HG03565 (cell line): ENCODE measurements around the gene TAAR8.
"Not testable (repeated sequence)": the region's sequence is repeated elsewhere in the genome, so short reads cannot be mapped to it uniquely, and the experiment has no call there.

ENCODE experiments used
- ATAC-seq: cut with Tn5 transposase; IDR thresholded peaks from one replicate; pipeline ENCODE4 v1.9.1; 2021; ENCODE audit warnings: mild to moderate bottlenecking, moderate library complexity; ENCODE audit not compliant: unreplicated experiment

The TAAR8 gene

DNA sequence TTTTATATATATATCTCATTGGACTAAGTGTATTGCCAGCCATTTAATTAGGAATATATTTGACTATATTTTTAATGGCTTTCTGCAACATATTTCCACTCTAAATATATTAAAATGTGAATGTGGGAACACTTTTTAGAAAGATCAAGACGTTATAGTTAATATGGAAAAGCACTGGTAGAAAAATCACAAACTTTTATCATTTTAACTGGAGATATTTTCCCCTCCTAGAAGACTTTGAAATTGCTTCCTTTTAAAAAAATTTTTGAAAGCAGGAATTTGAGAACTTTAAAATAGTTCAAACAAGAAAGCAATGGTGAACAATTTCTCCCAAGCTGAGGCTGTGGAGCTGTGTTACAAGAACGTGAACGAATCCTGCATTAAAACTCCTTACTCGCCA, 14.5 kb upstream of the TAAR8 start, which contains the start of gene TAAR9:
Gene TAAR9, plus strand, starts transcription at position 301 of the 400 bp plus-strand sequence. Its CDS starts 13 bp downstream, at position 314.
- no peak for ATAC-seq

DNA sequence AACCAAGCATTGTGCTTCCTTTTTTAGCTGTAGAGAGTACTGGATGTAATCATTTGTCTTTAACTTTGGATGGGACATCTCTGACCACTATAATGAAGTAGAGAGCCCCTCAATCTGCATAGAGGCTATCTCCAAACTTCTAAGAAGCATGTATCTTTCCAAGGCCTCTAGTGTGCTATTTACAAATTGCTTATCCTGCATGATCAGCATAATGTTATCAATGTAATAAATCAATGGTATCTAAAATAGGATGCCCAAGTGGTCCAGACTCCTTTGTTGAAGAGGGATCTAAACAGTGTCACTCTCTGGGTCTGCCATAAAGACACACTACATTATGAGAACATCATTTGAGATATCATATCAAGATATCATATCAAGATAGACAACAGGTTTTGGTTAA, 7.6 kb upstream of the TAAR8 start:
- ATAC-seq, result no peak

DNA sequence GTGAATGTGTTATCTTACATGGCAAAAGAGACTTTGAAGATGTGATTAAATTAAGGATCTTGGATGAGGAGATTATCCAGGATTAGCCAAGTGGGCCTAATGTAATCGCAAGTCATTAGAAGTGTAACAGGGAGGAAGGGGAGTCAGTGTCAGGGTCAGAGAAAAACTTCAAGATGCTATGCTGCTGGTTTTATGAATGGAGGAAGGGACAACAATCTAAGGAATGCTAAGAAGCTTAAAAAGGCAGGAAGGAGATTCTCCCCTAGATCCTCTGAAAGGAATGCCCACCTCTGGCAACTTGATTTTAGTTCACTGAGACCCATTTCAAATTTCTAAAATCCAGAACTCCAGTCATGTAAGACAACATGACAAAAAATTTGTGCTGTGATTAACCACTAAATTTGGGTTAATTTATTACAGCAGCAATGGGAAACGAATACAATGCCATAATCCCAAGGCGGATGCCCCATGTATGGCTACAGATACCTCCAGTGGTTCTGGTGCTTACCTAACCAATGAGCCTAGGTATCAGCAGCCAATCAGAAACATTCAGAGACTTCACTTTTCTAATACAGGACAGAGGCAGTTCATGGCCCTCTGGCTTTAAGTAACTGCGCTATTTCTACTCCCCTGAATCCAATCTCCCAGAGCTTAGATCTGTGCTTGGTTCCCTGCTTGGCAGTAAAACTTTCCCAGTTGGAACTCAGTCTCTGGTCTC, 3.6 kb upstream of the TAAR8 start:
- no peak for ATAC-seq

DNA sequence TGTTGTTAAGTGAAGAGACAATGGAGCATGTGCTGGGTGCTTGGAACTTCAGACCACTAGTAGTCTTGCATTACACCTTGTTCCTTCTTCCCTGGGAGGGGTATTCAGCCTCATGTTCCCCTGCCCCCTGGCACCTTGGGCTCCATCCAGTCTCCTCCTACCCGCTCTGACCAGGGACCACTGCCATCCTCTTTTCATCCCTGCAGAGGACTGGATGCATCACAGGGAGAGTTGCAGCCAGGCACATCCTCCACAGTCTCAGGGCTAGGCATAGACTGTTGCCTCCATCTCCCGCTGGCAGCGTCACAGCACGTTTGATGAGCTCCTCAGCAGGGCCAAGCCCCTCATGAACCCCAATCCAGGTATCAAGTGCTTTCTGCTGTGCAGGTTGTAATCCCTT, 1.3 kb upstream of the TAAR8 start:
- ATAC-seq, result no peak

DNA sequence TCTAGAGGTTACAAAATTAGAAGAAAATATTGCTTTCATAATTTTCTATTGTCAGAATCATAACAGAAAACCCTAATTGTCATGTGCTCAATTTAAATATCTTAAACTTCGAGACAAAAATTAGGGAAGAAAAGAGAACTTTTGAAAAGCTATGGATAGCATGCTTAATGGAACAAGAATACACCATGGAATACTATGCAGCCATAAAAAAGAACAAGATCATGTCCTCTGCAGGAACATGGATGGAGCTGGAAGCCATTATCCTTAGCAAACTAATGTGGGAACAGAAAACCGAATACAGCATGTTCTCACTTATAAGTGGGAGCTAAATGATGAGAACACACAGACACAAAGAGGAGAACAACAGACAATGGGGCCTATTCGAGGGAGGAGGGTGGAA, 7.6 kb downstream of the TAAR8 start:
- ATAC-seq, result not testable (repeated sequence)

DNA sequence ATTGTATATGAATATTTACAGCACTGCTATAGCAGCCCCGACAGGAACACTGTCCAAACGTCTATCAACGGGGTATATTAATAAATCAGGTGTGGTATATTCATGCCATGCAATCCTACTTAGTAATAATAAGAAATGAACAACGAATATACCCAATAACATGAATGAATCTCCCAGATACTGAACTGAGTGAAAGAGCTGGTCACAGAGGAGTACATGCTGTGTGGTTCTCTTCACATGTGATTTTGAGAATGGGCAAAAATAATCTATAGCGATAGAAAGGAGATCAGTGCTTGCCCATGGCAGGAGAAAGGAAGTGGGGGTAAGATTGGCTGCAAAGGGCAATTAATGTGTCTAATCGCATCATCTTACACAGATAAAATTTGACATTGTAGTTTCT, 13.9 kb downstream of the TAAR8 start:
- ATAC-seq, result no peak

DNA sequence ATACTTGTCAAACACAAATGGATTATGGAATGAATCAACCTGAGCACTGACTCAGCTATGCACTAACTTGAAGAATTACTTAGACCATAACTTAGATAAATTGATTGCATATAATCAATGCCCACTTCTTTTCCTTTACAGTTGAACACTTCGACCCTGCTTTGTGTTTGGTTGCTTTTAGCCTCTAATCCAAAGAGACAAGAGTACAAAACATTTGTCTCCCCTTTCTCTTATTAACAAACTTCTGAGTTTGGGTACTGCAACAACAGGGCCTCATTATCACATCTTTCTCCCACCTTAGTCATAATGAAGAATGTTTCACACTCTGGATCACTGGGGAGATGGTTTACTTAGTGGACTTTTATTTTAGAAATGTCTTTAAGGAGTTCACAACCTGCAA, 15.1 kb downstream of the TAAR8 start:
- ATAC-seq, result no peak

DNA sequence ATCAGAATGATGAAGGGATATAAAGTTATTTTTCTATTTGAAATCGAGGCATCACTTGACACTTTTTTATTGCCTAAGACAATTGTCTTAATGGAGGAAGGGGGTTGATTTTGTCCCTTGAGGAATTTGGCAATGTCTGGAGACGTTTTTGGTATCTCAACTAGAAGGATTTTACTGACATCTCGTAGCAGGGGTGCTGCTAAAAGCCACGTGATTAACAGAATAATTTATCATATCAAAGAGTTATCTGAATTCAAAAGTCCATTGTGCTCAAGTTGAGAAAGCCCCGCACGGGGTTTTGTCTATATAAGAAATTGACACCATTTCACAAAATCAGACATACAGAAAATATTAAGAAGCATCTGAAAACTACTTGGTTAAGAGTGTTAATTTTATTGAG, 16.1 kb downstream of the TAAR8 start:
- ATAC-seq, result no peak

DNA sequence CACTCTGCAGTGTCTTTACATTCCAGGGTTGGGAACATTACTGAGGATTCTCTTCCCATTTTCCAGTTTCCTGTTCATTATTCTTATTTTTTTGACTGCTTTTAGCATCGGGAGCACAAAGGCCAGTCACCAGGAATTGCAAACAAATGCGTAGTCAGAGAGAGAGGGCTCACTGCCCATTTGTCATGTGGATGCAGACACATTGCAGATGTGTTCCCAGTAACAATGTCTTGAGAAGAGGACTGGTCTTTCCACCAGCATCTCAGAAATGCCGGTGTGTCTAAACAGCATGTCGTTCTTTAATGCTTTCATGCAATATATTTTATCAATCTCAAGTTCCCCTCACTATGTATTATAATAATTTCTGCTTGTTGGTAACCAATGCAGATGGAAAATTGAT, 16.7 kb downstream of the TAAR8 start:
- ATAC-seq, result no peak

DNA sequence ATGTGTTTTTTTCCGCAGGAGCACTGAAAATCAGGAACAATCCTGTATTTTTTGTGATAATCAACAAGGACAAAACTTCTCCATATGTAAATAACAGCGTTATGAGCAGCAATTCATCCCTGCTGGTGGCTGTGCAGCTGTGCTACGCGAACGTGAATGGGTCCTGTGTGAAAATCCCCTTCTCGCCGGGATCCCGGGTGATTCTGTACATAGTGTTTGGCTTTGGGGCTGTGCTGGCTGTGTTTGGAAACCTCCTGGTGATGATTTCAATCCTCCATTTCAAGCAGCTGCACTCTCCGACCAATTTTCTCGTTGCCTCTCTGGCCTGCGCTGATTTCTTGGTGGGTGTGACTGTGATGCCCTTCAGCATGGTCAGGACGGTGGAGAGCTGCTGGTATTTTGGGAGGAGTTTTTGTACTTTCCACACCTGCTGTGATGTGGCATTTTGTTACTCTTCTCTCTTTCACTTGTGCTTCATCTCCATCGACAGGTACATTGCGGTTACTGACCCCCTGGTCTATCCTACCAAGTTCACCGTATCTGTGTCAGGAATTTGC, 17.8 kb downstream of the TAAR8 start, which contains the start of gene TAAR6:
Gene TAAR6, plus strand, starts transcription at position 102 of the 557 bp plus-strand sequence. Its CDS starts 0 bp downstream, at position 102.
- ATAC-seq, result no peak

DNA sequence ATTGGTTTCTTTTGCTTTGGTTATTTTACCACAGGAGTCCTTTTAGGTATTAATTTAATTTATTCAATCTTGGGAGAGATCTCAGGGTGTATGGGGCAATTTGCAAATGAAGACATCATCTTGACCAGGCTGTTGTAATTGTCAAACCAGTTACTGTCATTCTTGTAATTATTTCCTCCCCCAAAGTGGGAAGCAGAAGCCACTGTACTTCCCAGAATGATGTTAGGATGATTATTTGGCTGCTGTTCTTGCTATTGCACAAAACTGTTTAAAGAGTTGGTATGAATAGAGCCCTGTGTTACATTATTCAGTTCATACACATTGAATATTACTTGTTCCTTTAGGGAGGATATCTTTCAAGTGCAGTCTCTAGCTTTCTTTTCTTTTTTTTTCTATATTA, 19.3 kb downstream of the TAAR8 start:
- ATAC-seq, result no peak

DNA sequence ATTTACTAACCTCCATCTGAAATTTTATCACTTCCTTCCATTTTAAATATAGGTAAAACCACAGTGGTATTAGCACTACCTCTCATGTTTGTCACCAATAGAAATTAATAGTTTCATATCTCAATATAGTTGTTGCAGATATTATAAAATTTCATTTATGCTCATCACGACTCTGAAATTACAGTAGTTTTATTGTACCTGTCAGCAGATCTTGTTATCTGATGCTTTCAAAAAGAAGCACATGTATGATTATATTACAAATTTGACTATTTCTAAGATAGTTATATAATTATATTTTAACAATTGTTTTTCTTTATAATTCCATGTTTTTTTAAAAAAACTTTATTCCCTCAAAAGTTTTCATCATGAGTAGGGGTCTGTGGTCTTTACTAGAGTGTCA, 32.2 kb downstream of the TAAR8 start:
- ATAC-seq, result no peak

DNA sequence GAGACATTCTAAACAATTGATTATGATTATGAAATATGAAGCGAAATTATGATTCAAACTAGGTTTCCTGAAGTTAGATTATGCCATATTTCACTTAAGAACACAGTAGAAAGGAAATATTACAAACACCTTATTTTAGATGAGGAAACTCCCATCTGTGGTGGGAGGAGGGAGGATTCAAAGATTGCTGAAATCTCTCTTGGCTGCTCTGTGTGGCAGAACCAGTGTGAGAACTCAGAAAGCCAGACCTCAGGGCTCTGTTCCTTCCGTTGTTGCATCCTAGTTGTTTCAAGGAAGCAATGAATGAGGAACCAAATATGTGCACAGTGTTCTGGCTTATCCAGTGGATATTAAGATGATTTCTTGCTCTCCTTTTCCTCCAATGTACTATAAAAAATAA, 35.0 kb downstream of the TAAR8 start:
- ATAC-seq, result no peak

DNA sequence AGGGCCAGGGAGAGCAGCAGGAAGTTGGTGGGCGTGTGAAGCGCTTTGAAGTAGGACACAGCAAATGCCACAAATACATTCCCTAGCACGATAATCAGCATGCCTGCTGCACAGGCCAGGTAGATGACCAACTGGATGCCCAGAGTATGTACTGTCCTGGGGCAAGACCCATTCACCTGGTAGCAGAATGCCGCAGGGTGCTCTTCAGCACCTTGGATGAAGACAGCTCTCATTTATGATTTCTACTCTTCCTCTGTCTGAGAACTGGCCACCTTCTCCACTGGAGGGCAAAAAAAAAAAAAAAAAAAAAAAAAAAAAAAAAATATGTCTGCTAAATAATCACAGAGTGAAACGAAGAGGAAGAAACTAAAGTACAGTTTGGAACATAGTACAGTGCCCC, 37.0 kb downstream of the TAAR8 start, which contains the start of gene TAAR5:
Gene TAAR5, minus strand, starts transcription at position 288 of the 400 bp plus-strand sequence. Its CDS starts 55 bp downstream, at position 233.
- ATAC-seq, result no peak

DNA sequence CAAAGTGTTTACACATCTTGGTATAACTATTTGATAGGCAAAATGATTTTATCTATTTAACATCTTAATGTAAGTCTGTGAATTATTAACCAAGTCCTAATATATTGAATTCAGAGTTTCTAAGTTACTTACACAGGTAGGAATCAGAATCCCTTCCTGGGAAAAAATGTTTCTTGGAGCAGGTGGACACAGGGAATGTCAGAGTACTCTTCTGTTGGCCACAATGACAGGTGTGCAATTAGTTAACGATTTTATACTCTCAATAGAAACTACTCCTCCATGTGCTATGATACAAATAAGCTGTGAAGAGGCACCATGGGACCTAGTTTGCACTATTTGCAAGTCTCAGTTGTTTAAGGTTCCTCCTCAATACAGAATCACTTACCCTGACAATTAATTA, 37.9 kb downstream of the TAAR8 start:
- ATAC-seq, result no peak

DNA sequence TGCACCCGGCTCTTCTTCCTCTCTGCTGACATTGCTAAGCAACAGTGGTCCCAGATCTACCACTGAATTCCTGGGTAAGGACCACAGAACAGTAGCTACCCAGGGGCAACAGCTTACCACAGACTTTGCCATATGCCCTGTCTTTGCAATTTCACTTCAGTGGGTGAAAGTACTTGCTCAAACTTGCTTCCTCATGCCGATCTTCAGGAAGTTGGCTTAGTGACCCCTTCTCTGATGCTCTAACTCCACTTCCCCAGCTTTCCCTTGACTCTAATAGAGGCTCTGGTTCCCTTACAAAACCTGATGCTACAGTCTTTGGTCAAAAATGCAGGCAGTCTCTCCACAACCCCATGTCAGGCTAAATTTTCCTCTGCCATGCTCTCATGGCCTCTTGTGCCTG, 40.4 kb downstream of the TAAR8 start:
- no peak for ATAC-seq

DNA sequence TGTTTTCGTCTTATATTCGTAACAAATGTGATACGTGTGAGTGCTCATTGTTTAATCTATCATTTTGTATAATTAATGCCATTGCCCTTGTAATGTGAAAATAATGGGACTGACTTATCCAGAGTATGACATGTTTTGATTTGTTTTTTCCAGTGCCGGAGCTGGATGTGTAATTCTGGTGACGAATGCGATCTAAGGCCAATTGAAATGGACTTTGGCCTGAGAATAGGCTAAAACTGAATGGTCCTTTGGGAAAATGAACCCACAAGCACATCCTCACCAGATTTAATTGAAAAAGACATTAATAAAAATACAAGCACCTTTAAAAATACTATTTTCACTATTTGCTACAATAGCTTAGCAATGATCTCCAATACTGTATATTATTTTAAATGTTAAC, 43.7 kb downstream of the TAAR8 start:
- ATAC-seq, result no peak

DNA sequence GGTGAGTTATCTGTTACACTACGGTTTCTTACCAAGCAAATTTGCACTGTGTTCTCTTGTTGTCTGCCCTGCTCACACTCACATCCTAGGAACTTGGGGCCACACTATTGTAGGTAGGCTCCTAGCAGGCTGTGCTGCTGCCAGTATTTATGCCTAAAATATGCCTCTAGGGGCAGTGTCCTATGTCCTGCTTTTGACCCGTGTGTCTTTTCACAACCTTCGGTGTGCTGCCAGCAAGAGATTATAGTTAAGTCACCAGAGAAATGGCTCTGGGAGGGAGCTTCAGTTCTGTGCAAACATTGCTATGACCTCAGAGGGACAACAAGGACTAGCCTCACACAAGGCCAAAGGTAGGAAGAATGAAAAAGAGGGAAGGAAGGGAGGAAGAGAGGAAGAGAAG, 46.0 kb downstream of the TAAR8 start:
- ATAC-seq, result peak; percentile 74

DNA sequence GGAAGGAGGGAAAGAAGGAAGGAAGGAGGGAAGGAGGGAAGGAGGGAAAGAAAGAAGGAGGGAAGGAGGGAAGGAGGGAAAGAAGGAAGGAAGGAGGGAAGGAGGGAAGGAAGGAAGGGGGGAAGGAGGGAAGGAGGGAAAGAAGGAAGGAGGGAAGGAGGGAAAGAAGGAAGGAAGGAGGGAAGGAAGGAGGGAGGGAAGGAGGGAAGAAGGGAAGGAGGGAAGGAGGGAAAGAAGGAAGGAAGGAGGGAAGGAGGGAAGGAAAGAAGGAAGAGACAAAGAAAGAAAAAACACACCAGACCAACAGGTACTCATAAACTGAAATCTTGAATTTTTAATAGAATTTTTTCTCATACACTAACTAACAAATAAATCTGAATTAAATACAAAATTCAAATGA, 48.4 kb downstream of the TAAR8 start:
- not testable (repeated sequence) for ATAC-seq
